Effector memory CD4-positive, alpha-beta T cell (primary cell): ENCODE results near the gene ZFYVE27.

Experiments used
- DNase-seq, 3 donors: peaks; one replicate each; pipeline ENCODE4 v3.0.0-alpha.2; 2020
- H3K27ac ChIP-seq: 2 replicates; pipeline ENCODE4 v1.7.0; 2013; ENCODE audit warnings: mild to moderate bottlenecking, low read length, moderate library complexity; ENCODE audit not compliant: insufficient read depth, poor library complexity, severe bottlenecking
- H3K27me3 ChIP-seq: replicated peaks from 2 replicates; pipeline ENCODE4 v1.7.0; 2013; ENCODE audit warnings: mild to moderate bottlenecking, low read length; ENCODE audit not compliant: insufficient read depth, control insufficient read depth, poor library complexity, severe bottlenecking
- H3K36me3 ChIP-seq: 2 replicates; pipeline ENCODE4 v1.7.0; 2013; ENCODE audit warnings: mild to moderate bottlenecking, low read length, moderate library complexity; ENCODE audit not compliant: control insufficient read depth, insufficient read depth
- H3K4me1 ChIP-seq: 2 replicates; pipeline ENCODE4 v1.7.0; 2013; ENCODE audit warnings: low read length, mild to moderate bottlenecking; ENCODE audit not compliant: control insufficient read depth, insufficient read depth, poor library complexity, severe bottlenecking
- H3K4me3 ChIP-seq: 2 replicates; pipeline ENCODE4 v1.7.0; 2013; ENCODE audit warnings: low read length, low read depth, mild to moderate bottlenecking; ENCODE audit not compliant: insufficient read depth, poor library complexity, severe bottlenecking
- H3K9me3 ChIP-seq: 2 replicates; pipeline ENCODE4 v1.7.0; 2013; ENCODE audit warnings: mild to moderate bottlenecking, low read length, moderate library complexity; ENCODE audit not compliant: control insufficient read depth

Gene ZFYVE27

DNA sequence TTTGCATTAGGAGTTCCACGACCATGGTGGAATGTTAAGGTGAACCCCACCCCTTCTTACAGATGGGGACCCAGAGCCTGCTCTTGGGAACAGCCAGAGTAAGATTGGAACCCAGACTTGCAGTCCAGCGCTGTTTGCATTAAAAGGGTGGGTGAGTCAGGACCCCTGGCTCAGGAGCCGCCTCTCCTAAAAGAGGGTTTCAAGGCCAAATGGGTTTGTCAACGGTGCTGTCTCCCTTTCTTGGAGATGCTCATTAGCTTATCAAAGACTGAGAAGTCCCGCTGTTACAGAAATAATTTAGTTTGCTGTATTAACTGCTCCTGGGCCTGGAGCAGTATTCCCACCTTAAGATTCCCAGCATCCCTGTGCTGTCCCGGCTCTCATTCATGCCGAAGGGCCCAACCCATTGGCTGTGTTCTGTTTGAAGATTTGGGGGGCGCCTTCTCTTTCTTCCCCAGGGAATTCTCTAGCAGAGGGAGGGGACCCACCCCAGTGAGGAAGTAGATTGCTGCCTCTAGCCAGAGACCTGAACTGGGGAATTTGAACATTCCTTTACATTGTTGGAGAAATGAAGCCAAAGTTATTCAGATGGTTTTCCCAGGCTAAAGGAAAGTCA, 21.6 kb upstream of the ZFYVE27 start:
- DNase-seq, result no peak
- Histone ChIP-seq H3K36me3 (no peaks in the 10 kb centered on the region), H3K4me3 (no peak overlapping the region), H3K9me3 (no peaks in the 10 kb centered on the region), H3K4me1 (peaks cover 5% of the 10 kb centered on the region), H3K27me3 (no peaks in the 10 kb centered on the region), H3K27ac (no peak overlapping the region)

DNA sequence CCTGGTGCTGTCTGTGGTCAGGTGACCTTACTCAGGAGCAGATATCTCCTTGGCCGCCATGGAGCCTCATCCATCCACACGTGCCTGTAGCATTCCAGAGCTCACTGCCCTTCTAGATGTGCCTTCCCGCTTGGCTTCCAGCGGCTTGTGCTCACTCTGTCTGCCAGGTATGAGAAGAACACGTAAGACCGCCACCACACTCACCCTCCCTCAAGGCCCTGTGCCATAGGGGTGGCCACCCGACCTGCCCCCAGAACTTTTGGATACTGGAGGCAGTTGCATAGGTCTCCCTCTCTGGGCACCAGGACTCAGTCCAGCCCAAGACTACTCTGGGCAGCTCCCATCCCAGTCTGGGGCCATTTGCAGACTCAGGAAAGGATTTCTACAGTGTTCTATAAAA, 19.3 kb upstream of the ZFYVE27 start:
- Histone ChIP-seq H3K4me3 (no peak overlapping the region), H3K9me3 (no peaks in the 10 kb centered on the region), H3K27me3 (no peaks in the 10 kb centered on the region), H3K4me1 (peaks cover 5% of the 10 kb centered on the region), H3K36me3 (no peaks in the 10 kb centered on the region), H3K27ac (no peak overlapping the region)
- DNase-seq, result no peak

DNA sequence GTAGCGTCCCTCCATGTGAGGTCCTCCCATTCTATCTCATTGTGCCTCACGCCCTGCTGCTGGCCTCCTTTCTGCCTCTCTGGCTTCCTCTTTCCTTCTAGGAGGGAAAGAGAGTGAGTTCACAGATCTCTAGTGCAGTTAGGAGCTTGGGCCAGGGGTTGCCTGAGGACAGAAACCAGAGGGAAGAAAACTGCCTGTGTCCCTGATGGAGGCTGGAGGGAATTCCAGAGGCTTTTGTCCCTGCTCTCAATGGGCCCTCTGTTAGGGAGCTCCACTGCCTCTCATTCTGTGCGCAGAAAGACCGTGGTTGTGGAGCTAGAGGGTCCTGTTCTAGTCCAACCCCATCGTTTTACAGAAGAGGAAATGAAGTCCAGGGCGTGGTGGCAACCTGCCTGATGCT, 18.8 kb upstream of the ZFYVE27 start:
- no peak overlapping the region for H3K27ac ChIP-seq
- H3K4me3 ChIP-seq, result no peak overlapping the region
- H3K36me3 ChIP-seq, result no peaks in the 10 kb centered on the region
- DNase-seq, result no peak
- H3K27me3 ChIP-seq, result no peaks in the 10 kb centered on the region
- H3K4me1 ChIP-seq, result peaks cover 5% of the 10 kb centered on the region
- no peaks in the 10 kb centered on the region for H3K9me3 ChIP-seq

DNA sequence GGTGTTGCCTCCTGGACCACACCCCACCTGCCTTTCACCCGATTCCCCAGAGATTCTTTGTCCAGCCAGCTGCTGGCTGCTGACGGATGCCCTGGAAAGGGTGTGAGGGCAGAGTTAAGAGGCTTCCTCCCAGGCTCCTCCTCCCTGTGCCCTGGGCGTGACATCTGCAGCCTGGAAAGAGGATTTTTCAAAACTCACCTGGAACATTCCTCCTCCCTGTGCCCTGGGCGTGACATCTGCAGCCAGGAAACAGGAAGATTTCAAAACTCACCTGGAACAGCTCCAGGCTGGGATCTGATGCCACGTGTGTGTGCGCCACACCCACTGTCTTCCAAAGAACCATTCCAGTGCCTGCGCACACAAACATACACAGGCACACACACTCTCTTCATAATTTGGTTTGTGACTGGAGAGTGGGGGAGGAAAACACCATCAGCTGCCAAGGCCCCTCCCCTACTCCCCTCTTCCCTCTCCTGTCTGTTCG, 18.2 kb upstream of the ZFYVE27 start:
- Histone ChIP-seq H3K9me3 (no peaks in the 10 kb centered on the region), H3K27me3 (no peaks in the 10 kb centered on the region), H3K27ac (no peak overlapping the region), H3K4me1 (peaks cover 5% of the 10 kb centered on the region), H3K36me3 (no peaks in the 10 kb centered on the region), H3K4me3 (no peak overlapping the region)
- no peak for DNase-seq

DNA sequence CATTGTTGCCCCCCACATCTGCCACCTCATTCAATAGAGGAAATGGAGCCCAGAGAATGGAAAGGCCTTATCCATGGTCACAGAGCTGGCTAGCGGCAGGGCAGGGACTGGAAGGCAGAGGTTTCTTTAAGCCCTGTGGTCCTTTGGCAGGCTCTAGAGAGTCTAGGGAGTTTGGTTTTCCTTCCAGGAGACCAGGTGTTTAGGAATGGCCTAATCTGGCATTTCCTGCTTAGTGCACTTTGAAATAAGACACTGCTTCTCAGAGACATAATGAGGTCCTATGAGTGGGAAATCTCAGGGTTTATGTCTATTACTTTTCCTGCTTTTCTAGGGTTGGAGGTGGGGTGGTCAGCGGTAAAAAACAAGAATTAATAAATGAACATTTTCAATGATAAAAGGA, 17.3 kb upstream of the ZFYVE27 start:
- no peak for DNase-seq
- Histone ChIP-seq H3K27ac (no peak overlapping the region), H3K9me3 (no peaks in the 10 kb centered on the region), H3K27me3 (no peaks in the 10 kb centered on the region), H3K36me3 (no peaks in the 10 kb centered on the region), H3K4me1 (peaks cover 2% of the 10 kb centered on the region), H3K4me3 (no peak overlapping the region)

DNA sequence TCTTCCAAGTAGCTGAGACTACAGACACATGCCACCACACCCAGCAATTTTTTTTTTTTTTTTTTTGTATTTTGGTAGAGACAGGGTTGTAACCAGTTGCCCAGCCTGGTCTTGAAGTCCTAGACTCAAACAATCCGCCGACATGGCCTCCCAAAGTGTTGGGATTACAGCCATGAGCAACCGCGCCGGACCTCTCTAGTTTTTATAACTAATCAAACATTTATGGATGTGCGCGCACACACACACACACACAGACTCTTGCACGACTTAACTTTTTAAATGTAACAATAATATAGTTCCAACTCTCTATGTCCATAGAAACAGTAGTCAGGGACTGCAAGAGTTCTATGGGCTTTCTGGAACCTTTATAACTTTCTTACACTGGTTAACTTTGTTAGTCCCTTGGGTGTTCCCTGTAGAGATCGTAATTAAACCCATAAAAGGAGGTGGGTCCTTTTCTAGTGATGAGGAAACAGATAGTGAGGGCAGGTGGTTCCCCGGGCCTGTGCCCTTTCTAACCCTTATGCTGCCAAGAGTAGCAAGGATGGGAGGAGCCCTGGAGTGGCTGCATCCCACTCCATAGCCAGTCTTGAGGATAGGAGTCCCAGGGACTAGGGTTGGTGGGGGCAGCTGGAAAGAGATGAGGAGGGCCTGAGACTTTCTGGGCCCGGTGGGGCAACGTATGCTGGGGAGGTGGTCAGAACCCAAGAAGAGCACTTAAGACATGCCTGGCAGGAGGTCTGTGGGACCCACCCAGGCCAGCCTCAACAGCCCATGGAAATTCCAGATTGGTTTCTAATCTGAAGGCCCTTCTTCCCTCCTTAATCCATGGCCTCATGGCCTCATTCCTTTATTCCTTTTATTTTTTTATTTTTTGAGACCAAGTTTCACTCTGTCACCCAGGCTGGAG, 14.8 kb upstream of the ZFYVE27 start:
- no peaks in the 10 kb centered on the region for H3K36me3 ChIP-seq
- no peaks in the 10 kb centered on the region for H3K4me1 ChIP-seq
- H3K27me3 ChIP-seq, result no peaks in the 10 kb centered on the region
- H3K9me3 ChIP-seq, result no peaks in the 10 kb centered on the region
- DNase-seq, result no peak
- H3K27ac ChIP-seq, result no peak overlapping the region
- no peak overlapping the region for H3K4me3 ChIP-seq

DNA sequence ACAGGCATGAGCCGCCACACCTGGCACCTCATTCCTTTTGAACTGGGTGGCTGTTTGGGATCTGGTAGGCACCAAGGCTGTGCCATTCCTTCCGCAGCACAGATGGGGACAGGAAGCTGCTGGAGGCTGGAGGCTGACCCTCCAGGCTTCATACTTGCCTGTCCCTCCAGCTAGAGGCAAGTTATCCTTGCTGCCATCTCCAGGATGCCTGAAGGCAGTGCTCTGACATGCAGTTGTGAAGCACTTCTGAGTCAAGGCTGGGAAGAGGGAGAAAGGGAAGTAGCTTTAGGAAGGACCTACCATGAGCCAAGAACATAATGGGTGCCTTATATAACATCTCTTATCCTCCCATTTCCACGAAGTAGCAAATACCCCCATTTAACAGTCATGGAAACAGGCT, 13.9 kb upstream of the ZFYVE27 start:
- no peaks in the 10 kb centered on the region for H3K9me3 ChIP-seq
- no peak overlapping the region for H3K4me3 ChIP-seq
- no peaks in the 10 kb centered on the region for H3K27me3 ChIP-seq
- H3K4me1 ChIP-seq, result no peaks in the 10 kb centered on the region
- H3K27ac ChIP-seq, result no peak overlapping the region
- no peak for DNase-seq
- no peaks in the 10 kb centered on the region for H3K36me3 ChIP-seq

DNA sequence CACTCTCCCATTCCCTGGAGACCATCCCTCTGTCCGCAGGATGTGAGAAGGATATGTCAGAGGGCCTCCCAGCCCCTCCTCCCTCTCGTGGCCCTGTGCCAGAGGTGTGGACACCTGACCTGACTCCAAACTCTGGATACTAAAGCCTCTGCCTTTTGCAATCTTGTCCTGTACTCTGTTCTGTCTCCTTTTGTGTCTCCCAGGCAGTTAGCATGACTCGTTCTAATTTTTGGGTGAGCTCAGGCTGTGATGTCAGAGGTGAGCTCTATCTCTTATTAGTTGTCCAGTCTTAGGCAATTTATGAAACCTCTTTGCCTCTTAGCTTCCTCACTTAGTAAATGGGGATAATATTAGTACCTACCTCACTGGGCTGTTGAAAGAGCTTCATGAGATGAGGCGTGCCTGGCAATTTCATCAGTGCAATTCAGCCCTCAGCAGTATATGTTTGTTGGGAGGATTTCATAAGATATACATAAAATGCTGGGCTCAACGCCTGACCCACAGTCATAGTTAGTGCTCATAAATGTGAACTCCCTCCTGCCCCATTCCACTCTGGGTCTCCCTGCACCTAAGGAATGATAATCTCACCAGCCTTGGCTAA, 12.5 kb upstream of the ZFYVE27 start:
- H3K4me1 ChIP-seq, result no peaks in the 10 kb centered on the region
- no peaks in the 10 kb centered on the region for H3K9me3 ChIP-seq
- H3K4me3 ChIP-seq, result no peak overlapping the region
- no peak overlapping the region for H3K27ac ChIP-seq
- DNase-seq, result no peak
- no peaks in the 10 kb centered on the region for H3K36me3 ChIP-seq
- no peaks in the 10 kb centered on the region for H3K27me3 ChIP-seq

DNA sequence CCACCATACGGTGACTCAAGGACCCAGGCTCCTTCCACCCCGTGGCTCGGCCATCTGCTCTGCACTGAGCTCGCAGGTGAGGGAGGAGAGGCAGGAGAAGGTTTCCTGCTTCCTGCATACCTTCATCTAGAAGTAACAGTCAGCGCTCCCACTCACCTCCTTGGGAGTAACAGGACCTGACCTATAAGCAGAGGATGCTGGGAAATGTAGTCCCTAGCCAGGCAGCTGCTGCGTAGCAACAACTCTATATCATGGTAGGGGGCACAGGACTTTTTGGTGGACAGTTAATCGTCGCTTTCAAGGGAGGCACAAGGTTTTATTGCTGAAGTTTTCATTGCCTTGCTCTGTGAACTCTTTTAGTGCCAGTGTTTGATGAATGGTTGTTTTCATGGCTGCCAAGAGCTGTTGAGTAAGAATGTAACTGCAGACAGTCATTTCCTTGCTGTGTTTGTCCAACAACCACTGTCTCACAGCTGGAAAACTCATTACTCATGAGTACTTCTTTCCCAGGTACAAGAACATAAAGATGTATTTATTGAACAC, 10.2 kb upstream of the ZFYVE27 start:
- H3K9me3 ChIP-seq, result no peaks in the 10 kb centered on the region
- H3K36me3 ChIP-seq, result no peaks in the 10 kb centered on the region
- no peak for DNase-seq
- H3K4me3 ChIP-seq, result no peak overlapping the region
- H3K27ac ChIP-seq, result no peak overlapping the region
- no peaks in the 10 kb centered on the region for H3K4me1 ChIP-seq
- H3K27me3 ChIP-seq, result no peaks in the 10 kb centered on the region

DNA sequence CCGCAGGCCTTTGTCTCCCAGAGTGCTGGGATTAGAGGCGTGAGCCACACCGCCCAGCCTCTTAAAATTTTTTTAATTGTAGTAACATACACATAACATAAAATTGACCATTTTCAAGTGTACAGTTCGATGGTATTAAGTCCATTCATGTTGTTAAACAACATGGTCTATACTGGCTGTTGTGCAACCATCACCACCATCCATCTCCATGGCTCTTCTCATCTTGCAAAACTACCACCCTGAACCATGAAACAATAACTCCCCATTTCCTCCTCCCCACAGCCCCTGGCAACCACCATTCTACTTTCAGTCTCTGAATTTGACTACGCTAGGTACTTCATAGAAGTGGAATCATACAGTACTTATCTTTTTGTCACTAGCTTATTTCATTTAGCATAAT, 7.9 kb upstream of the ZFYVE27 start:
- no peaks in the 10 kb centered on the region for H3K4me1 ChIP-seq
- H3K36me3 ChIP-seq, result no peaks in the 10 kb centered on the region
- no peak for DNase-seq
- H3K9me3 ChIP-seq, result no peaks in the 10 kb centered on the region
- H3K27ac ChIP-seq, result no peak overlapping the region
- H3K4me3 ChIP-seq, result no peak overlapping the region
- H3K27me3 ChIP-seq, result no peaks in the 10 kb centered on the region
